Activated naive CD8-positive, alpha-beta T cell treated with anti-CD3 and anti-CD28 coated beads, Interleukin-2, amount 10 ng/mL, durations not matched to agents 7 days and 5 days (primary cell): ENCODE results near the gene FADS6. TPM values are rescaled to one million over a fixed set of nuclear protein-coding genes. Genes with fewer than 3 reads are reported as not detected.

ENCODE experiments used
- total RNA-seq, 2 experiments: library from RNA; stranded (reverse); gene quantifications; one replicate each; pipeline ENCODE4 v1.2.3, GENCODE V29; 2021

The FADS6 gene
- total RNA-seq, 2 experiments from 2014 or later, result not detected

Other genes with a start within 250 kb of the FADS6 start
- gene CD300LF, start 180.7 kb downstream of the FADS6 start, total RNA-seq, result under 1 TPM in 1 of 2 experiments, not detected in 1; 0.25 TPM
- gene RAB37, start 156.4 kb downstream of the FADS6 start, total RNA-seq, result 10 to 100 TPM; 24.7 to 27.5 TPM
- 100 to 1,000 TPM; 241 to 244 TPM for gene NHERF1, start 145.0 kb downstream of the FADS6 start, total RNA-seq
- gene NAT9, start 117.3 kb downstream of the FADS6 start, total RNA-seq, result 10 to 100 TPM; 37.6 to 42.1 TPM
- under 1 TPM in 1 of 2 experiments, not detected in 1; 0.17 TPM for gene GRIN2C, start 33.7 kb downstream of the FADS6 start, total RNA-seq
- 10 to 100 TPM; 25.4 to 30.8 TPM for gene FDXR, start 20.6 kb downstream of the FADS6 start, total RNA-seq
- not detected for gene USH1G, start 29.6 kb upstream of the FADS6 start, total RNA-seq
- gene OTOP2, start 30.6 kb upstream of the FADS6 start, total RNA-seq, result not detected
- not detected for gene OTOP3, start 42.3 kb upstream of the FADS6 start, total RNA-seq
- 1 to 10 TPM; 3.6 to 3.9 TPM for gene HID1, start 79.1 kb upstream of the FADS6 start, total RNA-seq
- under 1 TPM; 0.11 to 0.14 TPM for gene CDR2L, start 94.0 kb upstream of the FADS6 start, total RNA-seq
- gene MRPL58, start 119.0 kb upstream of the FADS6 start, total RNA-seq, result 10 to 100 TPM; 32.2 to 36.2 TPM
- 100 to 1,000 TPM; 196 to 199 TPM for gene ATP5PD, start 153.3 kb upstream of the FADS6 start, total RNA-seq
- 10 to 100 TPM; 20.4 to 22.4 TPM for gene KCTD2, start 153.6 kb upstream of the FADS6 start, total RNA-seq
- 10 to 100 TPM in 1 of 2 experiments, 1 to 10 TPM in 1; 9.1 to 11.0 TPM for gene SLC16A5, start 194.3 kb upstream of the FADS6 start, total RNA-seq
- gene ARMC7, start 216.3 kb upstream of the FADS6 start, total RNA-seq, result 10 to 100 TPM; 16.2 to 17.6 TPM
- gene NT5C, start 238.1 kb upstream of the FADS6 start, total RNA-seq, result 10 to 100 TPM; 69.9 to 70.8 TPM